ENCODE data around the gene RSPH10B2.
"Not testable (repeated sequence)": the region's sequence is repeated elsewhere in the genome, so short reads cannot be mapped to it uniquely, and the experiment has no call there.

DNA sequence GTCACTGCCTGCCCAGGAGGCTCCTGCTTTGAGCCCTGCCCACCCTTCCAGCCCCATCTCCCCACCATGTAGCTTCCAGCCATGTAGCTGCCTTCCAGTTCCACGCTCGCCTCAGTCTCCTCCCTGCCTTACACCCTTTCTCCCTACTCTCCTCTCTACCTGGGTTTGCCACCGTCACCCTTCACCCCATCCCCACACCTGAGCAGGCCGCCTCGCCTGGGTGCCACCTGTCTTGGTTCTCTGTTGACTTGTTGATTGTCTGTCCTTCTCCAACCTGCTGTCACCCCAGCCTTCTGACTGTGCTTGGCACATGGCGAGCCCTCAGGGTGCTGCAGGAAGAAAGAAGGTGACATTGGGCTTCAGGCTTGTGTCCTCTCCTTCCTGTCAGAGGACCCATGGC, 3.7 kb upstream of the RSPH10B2 start:
- not testable (repeated sequence) for TF ChIP-seq EZH2 (IDR thresholded peaks at IDR 0.05; ENCODE audit: low read depth, unreplicated experiment); EZH2phosphoT487 (IDR thresholded peaks at IDR 0.05; ENCODE audit: unreplicated experiment); CREB1 (CRISPR knock-in tag; IDR thresholded peaks at IDR 0.05; ENCODE audit: low read depth); POLR2AphosphoS5 (IDR thresholded peaks at IDR 0.05; ENCODE audit: low read depth); JUNB (IDR thresholded peaks at IDR 0.05; ENCODE audit: unreplicated experiment); NANOG (IDR thresholded peaks at IDR 0.05; ENCODE audit: borderline replicate concordance); ZNF331 (CRISPR knock-in tag; IDR thresholded peaks at IDR 0.05; ENCODE audit: low read depth)
- TF ChIP-seq, protein P1, sequence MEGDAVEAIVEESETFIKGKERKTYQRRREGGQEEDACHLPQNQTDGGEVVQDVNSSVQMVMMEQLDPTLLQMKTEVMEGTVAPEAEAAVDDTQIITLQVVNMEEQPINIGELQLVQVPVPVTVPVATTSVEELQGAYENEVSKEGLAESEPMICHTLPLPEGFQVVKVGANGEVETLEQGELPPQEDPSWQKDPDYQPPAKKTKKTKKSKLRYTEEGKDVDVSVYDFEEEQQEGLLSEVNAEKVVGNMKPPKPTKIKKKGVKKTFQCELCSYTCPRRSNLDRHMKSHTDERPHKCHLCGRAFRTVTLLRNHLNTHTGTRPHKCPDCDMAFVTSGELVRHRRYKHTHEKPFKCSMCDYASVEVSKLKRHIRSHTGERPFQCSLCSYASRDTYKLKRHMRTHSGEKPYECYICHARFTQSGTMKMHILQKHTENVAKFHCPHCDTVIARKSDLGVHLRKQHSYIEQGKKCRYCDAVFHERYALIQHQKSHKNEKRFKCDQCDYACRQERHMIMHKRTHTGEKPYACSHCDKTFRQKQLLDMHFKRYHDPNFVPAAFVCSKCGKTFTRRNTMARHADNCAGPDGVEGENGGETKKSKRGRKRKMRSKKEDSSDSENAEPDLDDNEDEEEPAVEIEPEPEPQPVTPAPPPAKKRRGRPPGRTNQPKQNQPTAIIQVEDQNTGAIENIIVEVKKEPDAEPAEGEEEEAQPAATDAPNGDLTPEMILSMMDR (conservative IDR thresholded peaks at IDR 0.05; ENCODE audit: low read depth in 2 of 2), result not testable (repeated sequence)
- TF ChIP-seq, protein P2, sequence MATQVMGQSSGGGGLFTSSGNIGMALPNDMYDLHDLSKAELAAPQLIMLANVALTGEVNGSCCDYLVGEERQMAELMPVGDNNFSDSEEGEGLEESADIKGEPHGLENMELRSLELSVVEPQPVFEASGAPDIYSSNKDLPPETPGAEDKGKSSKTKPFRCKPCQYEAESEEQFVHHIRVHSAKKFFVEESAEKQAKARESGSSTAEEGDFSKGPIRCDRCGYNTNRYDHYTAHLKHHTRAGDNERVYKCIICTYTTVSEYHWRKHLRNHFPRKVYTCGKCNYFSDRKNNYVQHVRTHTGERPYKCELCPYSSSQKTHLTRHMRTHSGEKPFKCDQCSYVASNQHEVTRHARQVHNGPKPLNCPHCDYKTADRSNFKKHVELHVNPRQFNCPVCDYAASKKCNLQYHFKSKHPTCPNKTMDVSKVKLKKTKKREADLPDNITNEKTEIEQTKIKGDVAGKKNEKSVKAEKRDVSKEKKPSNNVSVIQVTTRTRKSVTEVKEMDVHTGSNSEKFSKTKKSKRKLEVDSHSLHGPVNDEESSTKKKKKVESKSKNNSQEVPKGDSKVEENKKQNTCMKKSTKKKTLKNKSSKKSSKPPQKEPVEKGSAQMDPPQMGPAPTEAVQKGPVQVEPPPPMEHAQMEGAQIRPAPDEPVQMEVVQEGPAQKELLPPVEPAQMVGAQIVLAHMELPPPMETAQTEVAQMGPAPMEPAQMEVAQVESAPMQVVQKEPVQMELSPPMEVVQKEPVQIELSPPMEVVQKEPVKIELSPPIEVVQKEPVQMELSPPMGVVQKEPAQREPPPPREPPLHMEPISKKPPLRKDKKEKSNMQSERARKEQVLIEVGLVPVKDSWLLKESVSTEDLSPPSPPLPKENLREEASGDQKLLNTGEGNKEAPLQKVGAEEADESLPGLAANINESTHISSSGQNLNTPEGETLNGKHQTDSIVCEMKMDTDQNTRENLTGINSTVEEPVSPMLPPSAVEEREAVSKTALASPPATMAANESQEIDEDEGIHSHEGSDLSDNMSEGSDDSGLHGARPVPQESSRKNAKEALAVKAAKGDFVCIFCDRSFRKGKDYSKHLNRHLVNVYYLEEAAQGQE (IDR thresholded peaks at IDR 0.05; ENCODE audit: unreplicated experiment), result not testable (repeated sequence)
- TF ChIP-seq, protein P3, sequence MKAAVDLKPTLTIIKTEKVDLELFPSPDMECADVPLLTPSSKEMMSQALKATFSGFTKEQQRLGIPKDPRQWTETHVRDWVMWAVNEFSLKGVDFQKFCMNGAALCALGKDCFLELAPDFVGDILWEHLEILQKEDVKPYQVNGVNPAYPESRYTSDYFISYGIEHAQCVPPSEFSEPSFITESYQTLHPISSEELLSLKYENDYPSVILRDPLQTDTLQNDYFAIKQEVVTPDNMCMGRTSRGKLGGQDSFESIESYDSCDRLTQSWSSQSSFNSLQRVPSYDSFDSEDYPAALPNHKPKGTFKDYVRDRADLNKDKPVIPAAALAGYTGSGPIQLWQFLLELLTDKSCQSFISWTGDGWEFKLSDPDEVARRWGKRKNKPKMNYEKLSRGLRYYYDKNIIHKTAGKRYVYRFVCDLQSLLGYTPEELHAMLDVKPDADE (IDR thresholded peaks at IDR 0.05), result not testable (repeated sequence)
- TF ChIP-seq, protein P4, sequence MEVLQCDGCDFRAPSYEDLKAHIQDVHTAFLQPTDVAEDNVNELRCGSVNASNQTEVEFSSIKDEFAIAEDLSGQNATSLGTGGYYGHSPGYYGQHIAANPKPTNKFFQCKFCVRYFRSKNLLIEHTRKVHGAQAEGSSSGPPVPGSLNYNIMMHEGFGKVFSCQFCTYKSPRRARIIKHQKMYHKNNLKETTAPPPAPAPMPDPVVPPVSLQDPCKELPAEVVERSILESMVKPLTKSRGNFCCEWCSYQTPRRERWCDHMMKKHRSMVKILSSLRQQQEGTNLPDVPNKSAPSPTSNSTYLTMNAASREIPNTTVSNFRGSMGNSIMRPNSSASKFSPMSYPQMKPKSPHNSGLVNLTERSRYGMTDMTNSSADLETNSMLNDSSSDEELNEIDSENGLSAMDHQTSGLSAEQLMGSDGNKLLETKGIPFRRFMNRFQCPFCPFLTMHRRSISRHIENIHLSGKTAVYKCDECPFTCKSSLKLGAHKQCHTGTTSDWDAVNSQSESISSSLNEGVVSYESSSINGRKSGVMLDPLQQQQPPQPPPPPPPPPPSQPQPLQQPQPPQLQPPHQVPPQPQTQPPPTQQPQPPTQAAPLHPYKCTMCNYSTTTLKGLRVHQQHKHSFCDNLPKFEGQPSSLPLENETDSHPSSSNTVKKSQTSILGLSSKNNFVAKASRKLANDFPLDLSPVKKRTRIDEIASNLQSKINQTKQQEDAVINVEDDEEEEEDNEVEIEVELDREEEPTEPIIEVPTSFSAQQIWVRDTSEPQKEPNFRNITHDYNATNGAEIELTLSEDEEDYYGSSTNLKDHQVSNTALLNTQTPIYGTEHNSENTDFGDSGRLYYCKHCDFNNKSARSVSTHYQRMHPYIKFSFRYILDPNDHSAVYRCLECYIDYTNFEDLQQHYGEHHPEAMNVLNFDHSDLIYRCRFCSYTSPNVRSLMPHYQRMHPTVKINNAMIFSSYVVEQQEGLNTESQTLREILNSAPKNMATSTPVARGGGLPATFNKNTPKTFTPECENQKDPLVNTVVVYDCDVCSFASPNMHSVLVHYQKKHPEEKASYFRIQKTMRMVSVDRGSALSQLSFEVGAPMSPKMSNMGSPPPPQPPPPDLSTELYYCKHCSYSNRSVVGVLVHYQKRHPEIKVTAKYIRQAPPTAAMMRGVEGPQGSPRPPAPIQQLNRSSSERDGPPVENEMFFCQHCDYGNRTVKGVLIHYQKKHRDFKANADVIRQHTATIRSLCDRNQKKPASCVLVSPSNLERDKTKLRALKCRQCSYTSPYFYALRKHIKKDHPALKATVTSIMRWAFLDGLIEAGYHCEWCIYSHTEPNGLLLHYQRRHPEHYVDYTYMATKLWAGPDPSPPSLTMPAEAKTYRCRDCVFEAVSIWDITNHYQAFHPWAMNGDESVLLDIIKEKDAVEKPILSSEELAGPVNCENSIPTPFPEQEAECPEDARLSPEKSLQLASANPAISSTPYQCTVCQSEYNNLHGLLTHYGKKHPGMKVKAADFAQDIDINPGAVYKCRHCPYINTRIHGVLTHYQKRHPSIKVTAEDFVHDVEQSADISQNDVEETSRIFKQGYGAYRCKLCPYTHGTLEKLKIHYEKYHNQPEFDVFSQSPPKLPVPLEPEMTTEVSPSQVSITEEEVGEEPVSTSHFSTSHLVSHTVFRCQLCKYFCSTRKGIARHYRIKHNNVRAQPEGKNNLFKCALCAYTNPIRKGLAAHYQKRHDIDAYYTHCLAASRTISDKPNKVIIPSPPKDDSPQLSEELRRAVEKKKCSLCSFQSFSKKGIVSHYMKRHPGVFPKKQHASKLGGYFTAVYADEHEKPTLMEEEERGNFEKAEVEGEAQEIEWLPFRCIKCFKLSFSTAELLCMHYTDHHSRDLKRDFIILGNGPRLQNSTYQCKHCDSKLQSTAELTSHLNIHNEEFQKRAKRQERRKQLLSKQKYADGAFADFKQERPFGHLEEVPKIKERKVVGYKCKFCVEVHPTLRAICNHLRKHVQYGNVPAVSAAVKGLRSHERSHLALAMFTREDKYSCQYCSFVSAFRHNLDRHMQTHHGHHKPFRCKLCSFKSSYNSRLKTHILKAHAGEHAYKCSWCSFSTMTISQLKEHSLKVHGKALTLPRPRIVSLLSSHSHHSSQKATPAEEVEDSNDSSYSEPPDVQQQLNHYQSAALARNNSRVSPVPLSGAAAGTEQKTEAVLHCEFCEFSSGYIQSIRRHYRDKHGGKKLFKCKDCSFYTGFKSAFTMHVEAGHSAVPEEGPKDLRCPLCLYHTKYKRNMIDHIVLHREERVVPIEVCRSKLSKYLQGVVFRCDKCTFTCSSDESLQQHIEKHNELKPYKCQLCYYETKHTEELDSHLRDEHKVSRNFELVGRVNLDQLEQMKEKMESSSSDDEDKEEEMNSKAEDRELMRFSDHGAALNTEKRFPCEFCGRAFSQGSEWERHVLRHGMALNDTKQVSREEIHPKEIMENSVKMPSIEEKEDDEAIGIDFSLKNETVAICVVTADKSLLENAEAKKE (CRISPR knock-in tag; IDR thresholded peaks at IDR 0.05), result not testable (repeated sequence)

All from GM23338 (cell line).